ENCODE data around the gene TTLL11.

TTLL11 gene

DNA sequence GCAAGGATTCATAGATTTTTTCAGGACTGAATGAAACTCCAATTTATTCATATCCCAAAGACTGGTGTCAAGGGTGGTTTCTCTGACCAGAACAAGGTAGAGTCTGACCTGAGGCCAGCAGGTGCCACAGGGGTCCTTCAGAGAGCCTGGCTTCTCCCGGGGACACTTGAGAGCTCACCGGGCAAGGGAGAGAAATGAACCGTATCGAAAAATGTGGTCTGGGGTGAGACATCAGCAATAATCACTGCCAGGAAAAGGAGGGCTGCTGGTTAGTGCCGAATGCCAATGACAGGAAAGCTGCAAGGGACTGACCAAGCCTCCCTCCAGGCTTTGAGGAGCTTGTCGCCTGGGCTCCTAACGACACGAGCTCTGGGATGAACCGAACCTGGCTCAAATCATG is 142.7 kb downstream of the TTLL11 start:
- no peak overlapping the region for H3K27ac ChIP-seq
- no peak for DNase-seq (ENCODE audit: low read depth, low spot score)

DNA sequence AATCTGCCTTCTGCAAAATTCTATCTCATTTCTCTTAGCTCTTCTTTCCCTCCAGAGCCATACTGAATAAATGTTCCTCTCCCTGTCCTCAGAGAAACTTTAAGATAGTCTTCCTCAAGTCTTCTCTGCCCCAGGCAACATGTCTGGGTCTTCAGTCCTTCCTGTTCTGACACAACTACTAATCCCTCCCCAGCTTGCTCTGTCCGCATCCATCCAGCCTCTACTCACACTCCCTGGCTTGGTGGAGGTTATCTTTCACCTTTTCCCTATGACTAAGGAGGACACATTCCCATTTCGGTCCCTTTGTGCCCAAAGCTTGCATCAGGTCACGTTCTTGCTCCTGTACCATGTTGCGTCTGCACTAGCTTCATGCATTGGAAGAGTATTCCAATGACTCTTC is 143.3 kb downstream of the TTLL11 start:
- DNase-seq (ENCODE audit: low read depth, low spot score) = no peak
- no peak overlapping the region for H3K27ac ChIP-seq

DNA sequence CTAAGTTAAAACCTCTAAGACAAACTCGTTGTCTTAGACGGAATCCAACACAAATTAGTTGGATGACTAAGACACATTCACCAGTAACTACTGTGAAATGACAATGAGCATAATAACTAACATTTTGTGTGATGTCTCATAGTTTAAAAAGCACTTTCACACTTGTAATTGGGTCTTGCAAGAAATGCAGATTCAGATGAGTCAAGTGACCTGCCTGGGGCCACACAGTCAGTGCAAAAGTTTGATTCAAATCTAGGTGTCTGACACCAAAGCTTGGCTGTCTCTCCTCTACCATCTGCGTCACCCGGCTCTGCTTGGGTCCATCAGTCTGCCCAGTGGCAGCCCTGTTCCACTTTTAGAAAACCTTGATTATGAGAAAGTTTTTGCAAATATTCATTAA is 143.7 kb downstream of the TTLL11 start:
- no peak overlapping the region for H3K27ac ChIP-seq
- DNase-seq (ENCODE audit: low read depth, low spot score) = no peak

DNA sequence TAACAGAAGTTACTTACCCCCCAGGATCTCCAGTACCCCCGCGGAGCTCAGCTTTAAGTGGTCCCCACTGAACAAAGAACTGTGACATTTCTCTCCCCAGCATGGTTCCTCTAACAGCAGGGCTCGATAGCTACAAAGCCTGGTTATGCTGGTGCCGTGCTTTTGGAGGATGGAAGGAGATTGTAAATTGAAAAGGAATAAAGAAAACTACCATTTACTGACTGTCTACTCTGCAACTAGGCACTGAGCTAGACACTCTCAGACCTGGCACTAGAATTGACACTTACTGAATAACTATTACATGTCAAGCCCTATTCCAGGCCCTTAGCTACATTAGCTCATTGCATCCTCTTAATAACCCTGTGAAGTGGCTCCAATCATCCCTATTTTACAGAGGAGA is 145.3 kb downstream of the TTLL11 start:
- no peak overlapping the region for H3K27ac ChIP-seq
- DNase-seq (ENCODE audit: low read depth, low spot score) = no peak

DNA sequence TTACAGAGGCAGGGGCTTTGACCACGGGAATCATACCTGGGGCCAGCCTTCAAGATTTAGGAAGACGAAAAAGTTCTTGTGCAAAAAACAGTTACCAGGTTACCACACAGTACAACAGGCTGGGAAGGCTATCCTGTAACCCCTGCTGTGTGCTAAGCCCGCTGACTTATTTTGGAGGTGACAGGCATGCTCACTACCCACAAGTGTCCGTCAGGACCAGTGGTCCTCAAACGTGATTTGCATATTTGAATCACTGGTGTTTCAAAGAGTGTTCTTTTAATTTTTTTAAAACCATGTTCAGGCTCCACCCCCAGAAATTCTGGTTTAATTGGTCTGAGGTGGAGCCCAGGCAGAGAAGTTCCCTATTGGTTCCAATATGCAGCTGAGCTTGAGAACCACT is 146.6 kb downstream of the TTLL11 start:
- DNase-seq (ENCODE audit: low read depth, low spot score) = no peak
- peak overlapping the region; percentile 45 for H3K27ac ChIP-seq

DNA sequence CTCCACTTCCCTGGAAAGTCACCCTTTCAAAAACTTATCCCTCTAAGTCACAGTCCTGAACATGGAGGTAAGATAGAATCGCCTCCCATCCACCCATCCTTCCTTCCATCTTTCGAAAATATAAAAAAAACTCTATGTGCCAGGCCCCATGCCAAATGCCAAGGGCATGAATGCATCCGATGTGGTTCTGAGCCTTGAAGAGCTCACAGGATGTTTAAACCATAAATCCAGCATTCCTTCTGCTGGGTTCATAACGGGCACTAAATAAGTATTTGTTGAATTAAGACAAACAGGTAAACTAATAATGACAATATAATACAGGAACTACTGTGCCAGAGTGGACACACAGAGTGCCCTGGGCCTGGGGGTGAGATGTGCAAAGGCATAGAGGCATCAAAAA is 147.3 kb downstream of the TTLL11 start:
- DNase-seq (ENCODE audit: low read depth, low spot score) = no peak
- peak overlapping the region; percentile 45 for H3K27ac ChIP-seq

DNA sequence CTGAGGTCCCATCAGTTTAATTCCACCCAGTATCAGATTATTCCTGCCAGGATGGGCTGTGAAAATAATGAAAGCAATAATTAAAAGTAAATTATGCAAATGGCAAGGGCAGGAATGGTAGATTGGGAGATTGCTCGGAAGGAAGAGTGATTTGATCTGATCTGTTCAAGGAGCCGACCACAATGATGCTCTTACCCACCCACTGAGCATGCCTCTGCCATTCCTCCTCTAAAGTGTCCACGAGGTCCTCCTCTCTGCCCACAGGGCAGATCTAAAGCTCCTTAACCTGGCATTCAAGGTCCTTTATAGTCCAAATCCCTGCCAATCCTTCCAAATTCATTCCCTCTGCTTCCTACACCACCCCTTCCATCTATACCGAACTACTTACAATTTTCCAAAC is 147.8 kb downstream of the TTLL11 start:
- H3K27ac ChIP-seq = peak overlapping the region; percentile 45
- DNase-seq (ENCODE audit: low read depth, low spot score) = no peak

DNA sequence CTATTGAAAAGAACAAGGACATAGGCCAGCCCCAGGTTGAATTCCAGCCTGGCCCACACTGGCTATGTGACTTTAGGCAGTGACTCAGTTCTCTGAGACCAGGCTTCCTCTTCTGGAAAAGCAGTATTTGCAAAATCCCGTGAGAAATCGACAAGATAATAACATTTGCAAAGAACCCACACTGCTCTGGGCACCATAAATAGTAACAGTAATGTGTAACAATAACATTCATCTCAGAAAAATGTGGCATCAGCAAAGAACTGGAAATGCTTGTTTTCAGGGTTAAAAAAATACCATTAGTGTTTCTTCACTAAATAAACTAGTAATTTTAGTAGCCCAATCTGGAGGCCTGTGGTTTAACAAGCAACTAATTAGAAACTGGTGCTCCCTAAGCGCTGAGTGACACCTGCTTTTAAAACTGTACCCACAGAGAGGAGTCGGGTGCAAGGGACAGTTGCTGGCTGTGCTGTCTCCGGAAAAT is 148.4 kb downstream of the TTLL11 start:
- no peak for DNase-seq (ENCODE audit: low read depth, low spot score)
- H3K27ac ChIP-seq = peak overlapping the region; percentile 45

DNA sequence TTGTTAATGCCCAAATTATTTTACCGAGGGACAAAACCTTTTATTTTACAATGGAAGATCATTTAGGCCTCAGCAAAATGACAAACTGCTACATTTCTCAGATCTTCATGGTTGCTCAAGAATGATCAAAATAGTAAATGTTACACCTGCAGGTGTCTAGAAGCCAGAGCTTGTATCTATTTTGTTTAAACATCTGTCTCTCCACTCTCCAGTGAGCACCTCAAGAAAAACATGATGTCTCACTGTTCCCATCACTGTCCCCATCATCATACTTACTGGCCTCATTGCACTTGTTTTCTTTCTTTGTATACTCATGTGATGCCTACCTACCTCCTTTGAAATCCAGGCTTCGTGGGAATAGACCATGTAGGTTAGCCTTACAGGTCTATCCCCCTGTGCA is 149.6 kb downstream of the TTLL11 start:
- H3K27ac ChIP-seq = no peak overlapping the region

DNA sequence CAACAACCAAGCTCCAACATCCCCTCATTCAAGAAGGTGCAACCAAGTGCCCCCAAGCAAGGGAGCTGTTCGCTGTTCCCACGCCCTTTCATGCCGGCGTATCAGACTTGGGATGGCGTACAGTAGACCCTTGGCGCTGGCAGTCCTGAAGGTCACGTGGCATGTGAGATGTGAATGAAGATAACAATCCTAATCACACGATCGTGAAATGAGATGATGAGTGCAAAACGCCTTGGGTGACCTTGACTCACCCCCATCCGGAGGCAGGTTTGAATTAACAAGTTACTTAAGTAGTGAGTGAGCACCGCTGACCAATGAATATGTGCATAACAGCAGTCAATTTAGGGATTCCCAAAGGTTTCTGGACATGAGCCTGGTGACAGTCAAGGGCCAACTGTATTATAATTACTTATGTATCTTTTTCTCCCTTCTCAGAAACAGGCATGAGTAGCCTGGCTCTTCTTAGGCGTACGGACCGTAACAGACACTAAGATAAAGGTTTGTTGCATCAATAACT is 150.2 kb downstream of the TTLL11 start:
- no peak for DNase-seq (ENCODE audit: low read depth, low spot score)
- H3K27ac ChIP-seq = no peak overlapping the region

More for the DNA sequence above, 149.6 kb downstream of the TTLL11 start:
- no peak for DNase-seq (ENCODE audit: low read depth, low spot score)

DNA sequence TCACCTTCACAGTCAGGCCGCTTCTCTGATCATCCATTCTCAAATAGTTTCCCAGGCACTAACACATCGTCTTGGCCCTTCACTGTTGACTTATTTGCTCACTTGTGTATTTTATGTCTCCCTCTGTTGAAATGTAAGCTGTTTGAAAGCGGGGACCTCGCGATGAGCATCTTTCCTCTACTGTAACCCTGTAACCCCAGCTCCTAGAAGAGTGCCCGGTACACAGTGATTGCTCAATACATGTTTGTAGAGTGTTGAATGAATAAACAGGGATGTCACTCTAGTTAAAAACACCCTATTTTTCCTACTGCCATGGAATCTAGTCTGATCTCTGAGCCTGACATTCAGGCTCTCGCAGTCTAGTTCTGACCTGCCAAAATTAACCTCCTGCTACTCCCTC is 150.8 kb downstream of the TTLL11 start:
- DNase-seq (ENCODE audit: low read depth, low spot score) = no peak
- H3K27ac ChIP-seq = no peak overlapping the region

DNA sequence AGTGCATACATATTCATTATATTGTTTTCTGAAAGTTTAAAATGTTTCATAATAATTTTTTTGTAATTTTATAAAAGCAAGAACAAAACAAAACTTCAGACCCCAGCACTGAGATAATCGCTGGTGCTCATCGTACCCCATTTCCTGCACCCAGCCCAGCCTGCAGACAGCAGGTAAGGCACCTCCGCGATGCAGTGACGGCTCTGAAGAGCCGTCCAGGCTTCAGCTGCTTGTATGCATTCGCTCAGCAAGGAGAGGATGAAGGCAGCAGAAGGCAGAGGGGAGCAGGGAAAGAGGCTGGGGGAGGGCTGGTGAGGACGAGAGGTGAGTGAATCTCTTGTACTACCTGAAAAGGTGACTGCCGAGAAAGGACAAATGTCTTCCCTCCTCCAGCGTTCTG is 153.5 kb downstream of the TTLL11 start:
- no peak for DNase-seq (ENCODE audit: low read depth, low spot score)
- no peak overlapping the region for H3K27ac ChIP-seq

DNA sequence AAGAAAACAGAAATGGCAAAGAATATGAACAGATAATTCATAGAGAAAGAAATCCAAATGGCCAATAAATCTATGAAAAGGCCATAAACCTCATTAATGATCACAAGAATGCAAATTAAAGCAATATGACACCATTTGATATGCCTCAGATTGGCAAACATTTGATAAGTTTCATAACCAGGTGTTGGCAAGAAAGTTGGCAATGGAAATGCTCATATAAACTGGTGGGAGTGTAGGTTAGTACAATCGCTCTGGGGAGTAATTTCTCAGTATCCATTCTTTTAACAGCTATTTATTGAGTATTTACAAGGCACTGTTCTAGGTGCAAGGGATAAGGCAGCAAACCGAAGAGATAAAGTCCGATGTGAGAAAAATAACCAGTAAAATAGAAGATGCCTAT is 154.5 kb downstream of the TTLL11 start:
- H3K27ac ChIP-seq = no peak overlapping the region
- DNase-seq (ENCODE audit: low read depth, low spot score) = no peak

DNA sequence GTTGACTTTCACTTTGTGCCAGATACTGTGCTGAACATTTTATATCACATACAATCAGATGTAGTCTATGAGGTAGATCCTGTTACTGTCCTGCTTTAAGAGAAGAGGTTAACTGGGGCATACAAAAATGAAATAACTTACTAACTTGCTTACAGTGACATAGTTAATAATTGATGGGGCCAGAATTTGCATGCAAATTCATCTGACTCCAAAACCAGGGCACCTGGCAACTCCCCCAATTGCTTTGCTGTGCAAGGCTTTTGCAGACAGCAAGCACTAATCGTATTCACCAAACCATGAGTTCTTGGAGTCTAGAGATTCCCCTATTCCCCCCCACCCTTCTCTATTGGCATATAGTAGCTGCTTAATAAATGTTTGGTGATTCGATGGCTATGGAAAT is 155.9 kb downstream of the TTLL11 start:
- H3K27ac ChIP-seq = no peak overlapping the region
- no peak for DNase-seq (ENCODE audit: low read depth, low spot score)

DNA sequence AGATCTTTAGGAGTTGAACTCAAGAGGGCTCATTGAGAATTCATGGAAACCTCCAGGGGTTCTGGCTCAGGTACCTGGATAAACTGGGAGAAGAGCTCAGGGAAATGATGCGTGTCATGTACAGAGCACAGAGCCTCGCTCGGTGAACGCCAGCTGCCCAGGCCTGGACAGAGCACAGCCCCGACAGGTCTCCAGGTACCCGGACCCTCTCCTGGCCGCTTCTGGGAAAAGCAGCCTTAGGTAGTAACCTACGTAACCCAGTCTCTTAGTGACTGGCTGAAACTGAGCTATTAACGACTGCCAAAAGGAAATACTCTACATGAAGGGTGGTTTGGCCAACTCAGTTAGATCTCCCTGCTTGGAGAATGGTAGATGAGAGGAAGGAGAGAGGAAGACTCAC is 157.4 kb downstream of the TTLL11 start:
- DNase-seq (ENCODE audit: low read depth, low spot score) = no peak
- no peak overlapping the region for H3K27ac ChIP-seq

DNA sequence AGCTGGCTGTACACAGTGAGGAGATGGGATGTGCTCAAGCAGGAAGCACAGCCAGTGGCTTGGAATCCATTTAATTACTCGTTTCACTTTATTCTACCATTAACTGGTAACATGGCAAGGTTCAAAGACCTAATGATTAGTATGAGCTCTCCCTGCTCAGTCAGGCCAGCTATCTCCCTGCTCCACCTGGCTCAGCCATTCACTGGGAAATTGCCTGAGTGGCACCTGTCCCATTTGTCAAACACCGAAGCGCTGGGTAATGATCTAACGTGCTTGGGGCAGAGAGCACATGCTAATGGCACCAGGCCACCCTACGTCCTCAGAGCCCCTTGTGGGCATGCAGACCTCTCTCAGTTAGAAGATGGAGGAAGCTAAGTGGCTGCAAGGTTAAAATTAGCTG is 162.2 kb downstream of the TTLL11 start:
- DNase-seq (ENCODE audit: low read depth, low spot score) = no peak
- H3K27ac ChIP-seq = no peak overlapping the region

DNA sequence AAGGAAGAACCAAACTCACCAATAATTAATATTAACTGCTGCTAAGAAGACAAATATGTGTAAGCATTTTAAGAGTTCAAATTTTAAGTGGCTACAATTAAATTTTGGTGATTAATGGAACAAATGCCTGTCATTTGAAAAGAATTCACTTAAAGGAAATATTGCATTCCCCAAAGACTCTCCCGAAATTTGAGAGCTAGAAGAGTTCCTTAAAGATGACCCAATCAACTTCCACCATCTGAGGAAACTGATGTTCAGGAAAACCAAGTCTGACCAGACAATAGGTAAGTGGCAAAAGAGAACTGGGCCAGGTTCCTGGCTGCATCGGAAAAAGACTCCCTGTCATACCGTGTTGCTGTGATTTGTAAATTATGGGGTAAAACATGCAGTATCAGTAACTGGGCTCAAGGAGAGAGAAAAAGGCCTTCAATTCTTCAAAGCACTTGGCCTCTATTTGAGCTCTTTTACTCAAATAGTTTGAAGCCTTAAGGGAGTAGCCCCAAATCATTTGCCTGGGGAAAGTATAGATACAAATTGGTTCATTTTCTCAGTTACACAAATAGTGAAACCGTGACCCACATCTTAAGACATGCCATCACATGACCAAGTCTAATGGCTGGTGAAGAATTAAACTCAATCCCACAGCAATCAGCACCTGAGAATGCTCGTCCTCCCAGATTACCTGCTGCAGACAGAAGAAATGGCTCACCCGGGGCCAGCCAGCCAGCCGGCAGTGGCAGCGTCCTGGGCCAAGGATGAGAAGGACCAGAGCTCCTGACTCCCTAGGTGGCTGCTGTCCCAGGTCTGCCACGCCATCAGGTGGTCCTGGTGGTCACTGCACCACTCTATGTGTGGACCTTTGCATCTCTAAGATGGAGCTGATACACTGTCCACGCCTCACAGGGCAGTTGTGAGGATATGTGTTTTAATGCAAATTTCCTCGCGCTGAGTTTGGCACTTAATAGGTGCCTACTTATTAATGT is 162.9 kb downstream of the TTLL11 start:
- no peak for DNase-seq (ENCODE audit: low read depth, low spot score)
- H3K27ac ChIP-seq = no peak overlapping the region

DNA sequence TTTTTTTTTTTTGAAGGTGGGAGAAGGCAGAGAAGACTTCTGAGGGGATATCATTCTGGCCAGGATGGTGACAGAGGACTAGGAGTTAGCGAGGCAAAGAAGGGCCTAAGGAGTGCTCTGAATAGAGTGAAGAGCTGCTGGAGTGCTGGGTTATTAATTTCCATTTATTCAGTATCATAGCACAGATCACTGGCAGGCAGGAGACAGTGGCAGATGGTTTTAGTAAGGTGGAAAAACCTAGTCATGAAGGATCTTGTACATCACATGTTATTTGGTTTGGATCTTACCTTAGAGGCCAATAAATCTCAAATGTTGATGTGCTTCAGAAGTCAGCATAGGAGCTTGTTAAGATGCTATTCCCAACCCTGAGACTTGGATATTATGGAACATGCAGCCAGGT is 165.5 kb downstream of the TTLL11 start:
- no peak overlapping the region for H3K27ac ChIP-seq
- DNase-seq (ENCODE audit: low read depth, low spot score) = no peak

DNA sequence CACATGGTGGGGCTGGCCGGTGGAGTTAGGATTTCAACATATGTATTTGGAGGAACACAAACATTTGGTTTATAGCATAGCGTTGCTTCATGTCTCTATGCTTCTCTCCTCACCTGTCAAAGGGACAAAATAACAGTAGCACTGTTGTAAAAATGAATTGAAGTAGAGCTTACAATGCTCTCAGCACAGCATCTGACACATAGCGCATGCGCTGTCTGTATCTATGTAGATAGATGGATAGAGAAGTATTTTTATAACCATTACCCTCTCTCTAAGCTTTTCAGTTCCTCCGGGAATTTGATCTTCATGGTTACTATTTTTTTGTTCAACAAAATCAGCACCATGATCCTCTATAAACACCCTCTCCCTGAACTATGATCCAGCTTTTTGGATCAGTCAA is 166.0 kb downstream of the TTLL11 start:
- no peak overlapping the region for H3K27ac ChIP-seq
- DNase-seq (ENCODE audit: low read depth, low spot score) = no peak

DNA sequence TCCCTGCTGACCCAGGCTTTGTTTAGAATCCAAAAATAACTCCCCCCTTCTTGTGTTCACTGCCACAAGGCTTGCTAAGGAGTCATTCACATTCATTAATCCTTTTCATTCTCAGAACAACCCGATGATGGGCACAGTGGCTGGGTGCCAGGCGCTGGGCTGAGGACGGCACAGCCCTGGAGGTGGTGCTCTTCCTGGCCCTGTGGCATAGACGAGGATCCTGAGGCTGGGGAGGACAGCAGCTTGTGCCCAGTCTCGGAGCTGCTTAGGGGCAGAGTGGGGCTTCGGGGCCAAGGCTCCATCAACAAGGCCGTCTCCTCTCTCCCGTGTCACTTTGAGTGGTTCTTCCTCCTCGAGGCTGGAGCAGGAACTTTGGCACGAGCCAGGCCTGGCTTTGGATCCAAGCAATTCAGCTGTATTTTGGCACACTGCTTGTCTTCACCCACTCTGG is 166.7 kb downstream of the TTLL11 start:
- H3K27ac ChIP-seq = no peak overlapping the region
- DNase-seq (ENCODE audit: low read depth, low spot score) = no peak

DNA sequence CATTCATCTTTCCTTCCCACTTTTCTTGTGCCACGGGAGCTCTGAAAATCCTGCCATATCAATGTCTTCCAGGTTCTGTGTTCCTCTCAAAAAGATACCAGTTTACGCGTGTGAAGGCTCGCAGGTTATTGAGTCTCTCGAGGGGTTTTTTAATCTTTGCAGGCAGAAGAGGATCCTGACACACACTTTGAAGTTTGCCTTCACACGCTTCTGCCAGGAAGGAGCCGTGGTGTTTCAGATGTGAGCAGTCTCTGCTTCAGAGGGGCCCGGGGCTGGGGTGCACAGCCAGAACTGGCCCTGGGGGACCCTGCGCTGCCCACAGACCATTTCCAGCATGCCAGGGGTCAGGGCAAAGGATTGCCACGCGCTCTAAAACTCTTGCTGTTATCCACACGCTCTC is 167.2 kb downstream of the TTLL11 start:
- no peak for DNase-seq (ENCODE audit: low read depth, low spot score)
- H3K27ac ChIP-seq = no peak overlapping the region

DNA sequence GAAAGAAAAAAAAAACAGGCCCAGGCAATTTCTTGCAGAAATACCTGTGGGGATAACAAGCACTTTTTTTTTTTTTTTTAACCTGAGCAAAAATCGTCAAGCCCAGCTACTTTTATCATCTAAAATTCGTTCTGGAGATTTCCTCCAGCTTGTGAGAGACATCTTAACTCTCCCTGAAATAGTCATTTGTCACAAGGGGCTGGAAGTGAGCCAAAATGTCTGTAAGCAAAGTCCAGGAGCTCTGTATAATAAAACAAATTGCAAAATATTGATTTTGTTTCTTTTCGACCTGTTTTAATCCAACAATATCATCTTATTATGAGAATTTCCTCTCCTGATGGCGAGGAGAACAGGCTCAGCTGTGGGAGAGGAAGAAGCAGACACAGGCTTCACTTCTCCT is 168.4 kb downstream of the TTLL11 start:
- DNase-seq (ENCODE audit: low read depth, low spot score) = no peak
- H3K27ac ChIP-seq = no peak overlapping the region

Measured in epithelial cell of prostate (primary cell).